ENCODE results near the gene MAN2B2.

- TF ChIP-seq POLR2A (IDR thresholded peaks at IDR 0.05; ENCODE audit: control extremely low read depth in 1 of 2, low read depth in 2 of 2, low read length in 2 of 2) = no peak
- no peak for TF ChIP-seq CEBPB (IDR thresholded peaks at IDR 0.05; ENCODE audit: low read depth, low read length)
- TF ChIP-seq EP300 (IDR thresholded peaks at IDR 0.05; ENCODE audit: borderline replicate concordance in 1 of 2, low read depth in 2 of 2, low read length in 2 of 2) = no peak
- TF ChIP-seq, protein P1, sequence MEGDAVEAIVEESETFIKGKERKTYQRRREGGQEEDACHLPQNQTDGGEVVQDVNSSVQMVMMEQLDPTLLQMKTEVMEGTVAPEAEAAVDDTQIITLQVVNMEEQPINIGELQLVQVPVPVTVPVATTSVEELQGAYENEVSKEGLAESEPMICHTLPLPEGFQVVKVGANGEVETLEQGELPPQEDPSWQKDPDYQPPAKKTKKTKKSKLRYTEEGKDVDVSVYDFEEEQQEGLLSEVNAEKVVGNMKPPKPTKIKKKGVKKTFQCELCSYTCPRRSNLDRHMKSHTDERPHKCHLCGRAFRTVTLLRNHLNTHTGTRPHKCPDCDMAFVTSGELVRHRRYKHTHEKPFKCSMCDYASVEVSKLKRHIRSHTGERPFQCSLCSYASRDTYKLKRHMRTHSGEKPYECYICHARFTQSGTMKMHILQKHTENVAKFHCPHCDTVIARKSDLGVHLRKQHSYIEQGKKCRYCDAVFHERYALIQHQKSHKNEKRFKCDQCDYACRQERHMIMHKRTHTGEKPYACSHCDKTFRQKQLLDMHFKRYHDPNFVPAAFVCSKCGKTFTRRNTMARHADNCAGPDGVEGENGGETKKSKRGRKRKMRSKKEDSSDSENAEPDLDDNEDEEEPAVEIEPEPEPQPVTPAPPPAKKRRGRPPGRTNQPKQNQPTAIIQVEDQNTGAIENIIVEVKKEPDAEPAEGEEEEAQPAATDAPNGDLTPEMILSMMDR (IDR thresholded peaks at IDR 0.05; ENCODE audit: control extremely low read depth in 1 of 3, insufficient read depth in 1 of 3, low read depth in 1 of 3, low read length in 3 of 3) = no peak
- no peak for TF ChIP-seq YY1 (IDR thresholded peaks at IDR 0.05; ENCODE audit: low read depth, low read length)
Measured at GRCh38 chr4:6594341-6594740, 19.4 kb downstream of the MAN2B2 start.

All from H1 (cell line).